ENCODE measurements around the gene SCAMP5.

GRCh38 chr15:75049392-75049791, 54.0 kb downstream of the SCAMP5 start:
- TF ChIP-seq YY1 (IDR thresholded peaks at IDR 0.05; ENCODE audit: insufficient read depth, insufficient read length) (no peak), ZNF274 (IDR thresholded peaks at IDR 0.05; ENCODE audit: low read depth, low read length) (no peak)
